Measurements from ENCODE around the gene SBF1. TPM values are rescaled to one million over a fixed set of nuclear protein-coding genes. Genes with fewer than 3 reads are reported as not detected.

The SBF1 gene
- total RNA-seq, 4 donors from 2014 or later = 19.9 to 66.1 (median 26.7) TPM

GRCh38 chr22:50508897-50509296 lies 34.1 kb upstream of the SBF1 start:
- TF ChIP-seq CTCF (IDR thresholded peaks at IDR 0.05; ENCODE audit: low read depth) = no peak

GRCh38 chr22:50507991-50508884 lies 33.4 kb upstream of the SBF1 start, which contains the start of gene NCAPH2:
TSS of gene NCAPH2 (plus strand) at chr22:50508224. CDS start at chr22:50508338, 114 bp downstream.
- TF ChIP-seq CTCF (IDR thresholded peaks at IDR 0.05; ENCODE audit: low read depth) = no peak

GRCh38 chr22:50507421-50507990 lies 32.7 kb upstream of the SBF1 start, which contains the start of gene LMF2:
TSS of gene LMF2 (minus strand) at chr22:50507702. CDS start at chr22:50507675, 27 bp downstream.
- no peak for TF ChIP-seq CTCF (IDR thresholded peaks at IDR 0.05; ENCODE audit: low read depth)

GRCh38 chr22:50506611-50507420 lies 32.0 kb upstream of the SBF1 start:
- no peak for TF ChIP-seq CTCF (IDR thresholded peaks at IDR 0.05; ENCODE audit: low read depth)

- no peak for TF ChIP-seq CTCF (IDR thresholded peaks at IDR 0.05; ENCODE audit: low read depth)
Measured at GRCh38 chr22:50505776-50506610, 31.2 kb upstream of the SBF1 start.

- no peak for TF ChIP-seq CTCF (IDR thresholded peaks at IDR 0.05; ENCODE audit: low read depth)
Measured at GRCh38 chr22:50505276-50505775, 30.5 kb upstream of the SBF1 start.

Data from subcutaneous adipose tissue (tissue), 4 donors.